K562 (cell line): ENCODE results near the gene TRAPPC2L. TPM values are rescaled to one million over a fixed set of nuclear protein-coding genes. Genes with fewer than 3 reads are reported as not detected.

Experiments used
- CBX1 ChIP-seq: sonication (generic); IDR thresholded peaks from 2 replicates; pipeline ENCODE4 v1.6.1; 2016; ENCODE audit warnings: antibody characterized with exemption, low read depth, mild to moderate bottlenecking
- CTBP1 ChIP-seq: fragments of 450-650 bp; IDR thresholded peaks from 2 replicates; pipeline ENCODE4 v1.6.1; 2016; ENCODE audit warnings: borderline replicate concordance
- HDAC2 ChIP-seq: fragments of 450-650 bp; IDR thresholded peaks from 2 replicates; pipeline ENCODE4 v1.6.1; 2016; ENCODE audit warnings: mild to moderate bottlenecking
- RAD51 ChIP-seq: fragments of 450-650 bp; IDR thresholded peaks from 2 replicates; pipeline ENCODE4 v1.7.1; 2016; ENCODE audit warnings: low read depth, mild to moderate bottlenecking, borderline replicate concordance
- SNIP1 ChIP-seq: fragments of 450-650 bp; IDR thresholded peaks from 2 replicates; pipeline ENCODE4 v1.7.1; 2017; ENCODE audit warnings: low read depth, mild to moderate bottlenecking
- TRIM28 ChIP-seq: fragments of 450-650 bp; IDR thresholded peaks from 2 replicates; pipeline ENCODE4 v1.6.1; 2017
- polyA plus RNA-seq, 8 experiments: library from polyadenylated mRNA; depleted of rRNA in 4 of 8; stranded (reverse) in 5 of 8; unstranded in 3 of 8; fragments of >200 nt; fragmentation: Nextera tagmentation in 2 of 8; fragmentation: Illumina TruSeq in 1 of 8; extraction: Ambion mirVana in 2 of 8; extraction: Trizol in 1 of 8; gene quantifications; 2 replicates each; pipeline versions ENCODE4 v1.2.1 to v1.2.3, GENCODE V29; 2011 to 2014; ENCODE audit warnings: inconsistent platforms in 1 of 8, missing spikeins in 1 of 8
- total RNA-seq, 7 experiments: library from RNA; depleted of rRNA in 6 of 7; stranded (reverse); fragments of >200 nt in 6 of 7; fragmentation: Illumina TruSeq in 2 of 7; extraction: Trizol in 2 of 7; gene quantifications; 2 replicates each; pipeline versions ENCODE4 v1.2.1 to v1.2.3, GENCODE V29; 2011 to 2021; ENCODE audit warnings: low replicate concordance in 1 of 7
- TF ChIP-seq, protein P1 (sequence below), 2 experiments: fragments of 450-650 bp; conservative IDR thresholded peaks; 2 replicates each; pipeline ENCODE4 v1.6.1; 2017; ENCODE audit warnings: mild to moderate bottlenecking in 2 of 2, moderate library complexity in 2 of 2
- TF ChIP-seq, protein P2 (sequence below): fragments of 250-450 bp; sonication (Bioruptor Pico); IDR thresholded peaks from 2 replicates; pipeline ENCODE4 v1.8.0; 2021; ENCODE audit warnings: moderate library complexity, mild to moderate bottlenecking, inconsistent platforms
- TF ChIP-seq, protein P3 (sequence below): fragments of 450-650 bp; formaldehyde crosslinking; conservative IDR thresholded peaks from 2 replicates; pipeline ENCODE4 v1.4.0; 2022; ENCODE audit warnings: mild to moderate bottlenecking, missing genetic modification characterization

Gene TRAPPC2L
- total and polyA plus RNA-seq, 9 of the 15 experiments (the other 6 are each of a cell fraction or from before 2014, with no cell fraction given): 60.4 to 398 (median 97.5) TPM

DNA sequence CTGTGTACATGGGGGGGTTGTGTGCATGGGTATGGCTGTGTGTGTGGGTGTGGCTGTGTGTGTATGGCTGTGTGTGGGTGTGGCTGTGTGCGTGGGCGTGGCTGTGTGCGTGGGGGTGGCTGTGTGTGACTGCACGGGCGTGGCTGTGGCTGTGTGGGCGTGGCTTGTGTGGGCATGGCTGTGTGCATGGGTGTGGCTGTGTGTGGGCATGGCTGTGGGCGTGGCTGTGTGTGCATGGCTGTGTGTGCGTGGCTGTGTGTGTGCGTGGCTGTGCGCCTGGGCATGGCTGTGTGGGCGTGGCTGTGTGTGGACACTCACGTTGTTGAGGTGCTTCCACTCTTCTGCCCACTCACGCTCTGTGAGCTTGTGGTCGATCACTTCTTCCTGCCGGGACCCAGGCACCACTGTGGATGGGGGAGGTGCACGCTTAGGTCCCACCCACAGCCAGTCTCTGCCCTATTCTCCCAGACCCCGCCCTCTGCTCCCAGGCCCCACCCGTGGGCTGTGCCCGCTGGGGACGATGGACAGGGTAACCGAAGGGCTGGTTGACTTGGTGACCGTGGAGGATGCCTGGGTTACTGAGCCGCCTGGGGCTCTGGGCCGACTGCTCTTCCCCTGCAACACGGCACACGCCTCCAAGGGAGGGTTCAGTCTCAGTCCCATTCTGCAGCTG is 25.6 kb downstream of the TRAPPC2L start (continued):
- TF ChIP-seq, protein P1, sequence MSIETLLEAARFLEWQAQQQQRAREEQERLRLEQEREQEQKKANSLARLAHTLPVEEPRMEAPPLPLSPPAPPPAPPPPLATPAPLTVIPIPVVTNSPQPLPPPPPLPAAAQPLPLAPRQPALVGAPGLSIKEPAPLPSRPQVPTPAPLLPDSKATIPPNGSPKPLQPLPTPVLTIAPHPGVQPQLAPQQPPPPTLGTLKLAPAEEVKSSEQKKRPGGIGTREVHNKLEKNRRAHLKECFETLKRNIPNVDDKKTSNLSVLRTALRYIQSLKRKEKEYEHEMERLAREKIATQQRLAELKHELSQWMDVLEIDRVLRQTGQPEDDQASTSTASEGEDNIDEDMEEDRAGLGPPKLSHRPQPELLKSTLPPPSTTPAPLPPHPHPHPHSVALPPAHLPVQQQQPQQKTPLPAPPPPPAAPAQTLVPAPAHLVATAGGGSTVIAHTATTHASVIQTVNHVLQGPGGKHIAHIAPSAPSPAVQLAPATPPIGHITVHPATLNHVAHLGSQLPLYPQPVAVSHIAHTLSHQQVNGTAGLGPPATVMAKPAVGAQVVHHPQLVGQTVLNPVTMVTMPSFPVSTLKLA (conservative IDR thresholded peaks at IDR 0.05): peak in 1 of 2 experiments; percentile 79; a peak in 3 of 4 replicates
- no peak for TF ChIP-seq HDAC2
- TF ChIP-seq, protein P2, sequence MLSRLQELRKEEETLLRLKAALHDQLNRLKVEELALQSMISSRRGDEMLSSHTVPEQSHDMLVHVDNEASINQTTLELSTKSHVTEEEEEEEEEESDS (CRISPR knock-in tag): no peak
- TF ChIP-seq RAD51: no peak
- TF ChIP-seq TRIM28: no peak
- TF ChIP-seq, protein P3, sequence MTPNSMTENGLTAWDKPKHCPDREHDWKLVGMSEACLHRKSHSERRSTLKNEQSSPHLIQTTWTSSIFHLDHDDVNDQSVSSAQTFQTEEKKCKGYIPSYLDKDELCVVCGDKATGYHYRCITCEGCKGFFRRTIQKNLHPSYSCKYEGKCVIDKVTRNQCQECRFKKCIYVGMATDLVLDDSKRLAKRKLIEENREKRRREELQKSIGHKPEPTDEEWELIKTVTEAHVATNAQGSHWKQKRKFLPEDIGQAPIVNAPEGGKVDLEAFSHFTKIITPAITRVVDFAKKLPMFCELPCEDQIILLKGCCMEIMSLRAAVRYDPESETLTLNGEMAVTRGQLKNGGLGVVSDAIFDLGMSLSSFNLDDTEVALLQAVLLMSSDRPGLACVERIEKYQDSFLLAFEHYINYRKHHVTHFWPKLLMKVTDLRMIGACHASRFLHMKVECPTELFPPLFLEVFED (CRISPR knock-in tag): peak; percentile 87
- TF ChIP-seq SNIP1: no peak
- TF ChIP-seq CTBP1: peak; percentile 46; the same call in 1 of the 2 replicates
- TF ChIP-seq CBX1: peak; percentile 60; the same call in 1 of the 2 replicates
